Activated B cell treated with CpG ODN at 0.5 μM for 24 hours (primary cell): ENCODE measurements around the gene SH3TC1. TPM values are rescaled to one million over a fixed set of nuclear protein-coding genes. Genes with fewer than 3 reads are reported as not detected.

Experiments used
- ATAC-seq: fragments of 200-7000 bp; cut with Tn5 transposase; one replicate; pipeline ENCODE4 v1.10.0; 2021; ENCODE audit warnings: low read depth, mild to moderate bottlenecking, moderate library complexity
- CTCF ChIA-PET: fragments of 350-600 bp; sonication (Branson Sonifier 250); formaldehyde crosslinking; loops from one replicate; lab custom pipeline; 2021; ENCODE audit warnings: antibody characterized with exemption; lab: Charles Lee
- POLR2A ChIA-PET: fragments of 350-600 bp; sonication (Branson Sonifier 250); formaldehyde crosslinking; loops from one replicate; lab custom pipeline; 2021; ENCODE audit warnings: antibody characterized with exemption; lab: Charles Lee
- DNase-seq: peaks from one replicate; pipeline ENCODE4 v3.0.0; 2022
- H3K27ac Mint-ChIP-seq: one replicate; pipeline ENCODE4 v1.8.0; 2020; ENCODE audit warnings: mixed read lengths
- H3K27me3 Mint-ChIP-seq: one replicate; pipeline ENCODE4 v1.8.0; 2021; ENCODE audit warnings: mixed read lengths
- H3K36me3 Mint-ChIP-seq: one replicate; pipeline ENCODE4 v1.8.0; 2021; ENCODE audit warnings: low read depth, mixed read lengths
- H3K4me1 Mint-ChIP-seq: one replicate; pipeline ENCODE4 v1.8.0; 2021; ENCODE audit warnings: mixed read lengths
- H3K4me3 Mint-ChIP-seq: one replicate; pipeline ENCODE4 v1.8.0; 2020; ENCODE audit warnings: mild to moderate bottlenecking, mixed read lengths
- H3K9me3 Mint-ChIP-seq: one replicate; pipeline ENCODE4 v1.8.0; 2020; ENCODE audit warnings: mixed read lengths
- intact Hi-C: fragments of 100-400 bp; cut with micrococcal nuclease; formaldehyde crosslinking; loops from one replicate; pipeline ENCODE4 v1.15.1; 2024
- total RNA-seq: library from RNA; stranded (reverse); gene quantifications from 2 replicates; pipeline ENCODE4 v1.2.3, GENCODE V29; 2022
- TF ChIP-seq, protein P1 (sequence below): fragments of 200-600 bp; IDR thresholded peaks from one replicate; pipeline ENCODE4 v1.8.0; 2022; ENCODE audit warnings: antibody characterized with exemption, mild to moderate bottlenecking

SH3TC1 gene
- total RNA-seq, 1 donor from 2014 or later: 135 TPM

DNA sequence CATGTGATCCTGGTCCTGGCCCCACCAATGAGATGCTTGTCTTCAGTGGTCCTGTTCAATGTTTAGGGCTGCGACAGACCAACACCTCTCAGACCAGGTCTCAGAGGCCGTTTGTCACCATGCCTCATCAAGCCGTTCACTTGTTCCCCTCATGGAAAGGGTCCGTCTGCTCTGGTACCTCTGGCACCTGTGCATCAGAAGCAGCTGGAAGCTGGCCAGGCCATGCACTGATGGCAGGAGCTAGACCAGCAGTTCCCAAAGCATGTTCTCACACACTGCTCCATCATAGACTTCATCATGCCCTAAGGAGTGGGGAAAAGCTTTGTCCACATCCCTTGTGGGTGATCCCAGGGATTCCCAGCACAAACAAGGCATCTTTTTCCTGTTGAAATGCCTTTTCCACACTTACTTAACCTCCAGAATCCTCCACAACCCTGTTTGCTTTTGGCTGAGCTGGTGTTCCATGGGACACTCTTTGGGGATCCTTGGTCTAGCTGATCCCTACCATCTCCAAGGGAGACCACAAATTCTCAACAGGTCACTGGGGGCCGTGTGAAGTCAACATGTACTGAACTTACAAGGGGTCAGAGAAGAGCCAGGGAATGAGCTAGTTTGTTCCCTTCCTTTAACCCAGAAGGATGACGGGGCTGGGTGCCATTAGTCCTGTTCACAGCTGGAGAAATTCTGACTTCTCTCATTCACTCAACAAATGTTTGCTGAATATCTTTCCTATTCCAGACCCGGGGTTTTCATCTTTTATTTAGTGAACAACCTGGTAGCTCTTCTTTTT, 21.8 kb downstream of the SH3TC1 start:
- POLR2A ChIA-PET: interaction anchor here (0.7 to 3.4 kb wide), 3 partner anchors 12 to 25 kb away, joined by 3 to 13 read pairs (median 4); no protein-coding TSS in a partner anchor
- intact Hi-C loops: no loop called here
- TF ChIP-seq, protein P1, sequence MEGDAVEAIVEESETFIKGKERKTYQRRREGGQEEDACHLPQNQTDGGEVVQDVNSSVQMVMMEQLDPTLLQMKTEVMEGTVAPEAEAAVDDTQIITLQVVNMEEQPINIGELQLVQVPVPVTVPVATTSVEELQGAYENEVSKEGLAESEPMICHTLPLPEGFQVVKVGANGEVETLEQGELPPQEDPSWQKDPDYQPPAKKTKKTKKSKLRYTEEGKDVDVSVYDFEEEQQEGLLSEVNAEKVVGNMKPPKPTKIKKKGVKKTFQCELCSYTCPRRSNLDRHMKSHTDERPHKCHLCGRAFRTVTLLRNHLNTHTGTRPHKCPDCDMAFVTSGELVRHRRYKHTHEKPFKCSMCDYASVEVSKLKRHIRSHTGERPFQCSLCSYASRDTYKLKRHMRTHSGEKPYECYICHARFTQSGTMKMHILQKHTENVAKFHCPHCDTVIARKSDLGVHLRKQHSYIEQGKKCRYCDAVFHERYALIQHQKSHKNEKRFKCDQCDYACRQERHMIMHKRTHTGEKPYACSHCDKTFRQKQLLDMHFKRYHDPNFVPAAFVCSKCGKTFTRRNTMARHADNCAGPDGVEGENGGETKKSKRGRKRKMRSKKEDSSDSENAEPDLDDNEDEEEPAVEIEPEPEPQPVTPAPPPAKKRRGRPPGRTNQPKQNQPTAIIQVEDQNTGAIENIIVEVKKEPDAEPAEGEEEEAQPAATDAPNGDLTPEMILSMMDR: no peak
- ATAC-seq: no peak
- Mint-ChIP-seq H3K27ac (peak overlapping the region; percentile 41), H3K27me3 (no peaks in the 10 kb centered on the region), H3K36me3 (peaks cover 94% of the 10 kb centered on the region), H3K4me1 (peaks cover 20% of the 10 kb centered on the region), H3K9me3 (no peaks in the 10 kb centered on the region), H3K4me3 (no peak overlapping the region)
- DNase-seq: no peak
- CTCF ChIA-PET: no interaction called here

DNA sequence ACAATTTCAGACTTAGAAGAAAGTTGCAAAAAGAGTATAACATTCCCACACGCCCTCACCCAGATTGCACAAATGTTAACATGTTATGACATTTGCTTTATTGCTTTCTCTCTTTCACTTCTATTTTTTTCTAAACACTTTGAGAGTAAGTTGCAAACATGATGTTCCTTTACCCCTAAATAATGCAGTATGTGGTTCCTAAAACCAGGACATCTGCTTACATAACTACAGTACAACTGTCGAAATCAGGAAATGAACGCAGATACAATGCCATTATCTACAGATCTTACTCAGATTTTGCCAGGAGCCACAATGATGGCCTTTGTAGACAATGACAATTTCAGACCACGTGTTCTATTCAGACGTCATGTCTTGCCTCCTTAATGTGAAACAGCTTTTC, 22.4 kb downstream of the SH3TC1 start:
- ATAC-seq (no peak), DNase-seq (no peak)
- Mint-ChIP-seq H3K9me3 (no peaks in the 10 kb centered on the region), H3K27me3 (no peaks in the 10 kb centered on the region), H3K4me3 (no peak overlapping the region), H3K4me1 (peaks cover 20% of the 10 kb centered on the region), H3K36me3 (peaks cover 91% of the 10 kb centered on the region), H3K27ac (peak overlapping the region; percentile 36)
- intact Hi-C loops: no loop called here
- CTCF ChIA-PET: no interaction called here
- POLR2A ChIA-PET: interaction anchor here (0.7 to 3.4 kb wide), 3 partner anchors 11 to 24 kb away, joined by 3 to 13 read pairs (median 4); no protein-coding TSS in a partner anchor
- TF ChIP-seq, protein P1: no peak

DNA sequence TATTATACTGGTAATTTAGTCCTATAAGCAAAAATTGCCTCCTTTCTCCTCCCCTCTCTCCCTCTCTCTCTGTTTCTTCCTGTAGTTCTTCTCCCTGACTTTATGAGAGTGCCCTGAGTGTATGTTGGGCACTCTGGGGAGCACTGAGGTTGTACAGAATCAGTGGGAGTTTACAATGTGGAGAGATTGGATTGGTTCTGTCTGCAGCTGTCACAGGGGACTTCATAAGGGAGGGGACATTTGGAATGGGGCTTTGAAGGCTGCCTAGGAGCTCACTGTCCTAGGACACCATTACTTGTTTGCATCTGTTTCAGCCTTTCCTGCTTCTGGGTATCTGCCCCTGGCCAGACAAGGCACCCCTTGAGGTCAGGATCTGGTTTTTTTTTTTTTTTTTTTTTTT, 22.9 kb downstream of the SH3TC1 start:
- TF ChIP-seq, protein P1: no peak
- ChIA-PET POLR2A (interaction anchor here (1.0 to 3.4 kb wide), 2 partner anchors 10 to 20 kb away, joined by 3 to 13 read pairs; no protein-coding TSS in a partner anchor), CTCF (no interaction called here)
- intact Hi-C loops: no loop called here
- DNase-seq (no peak), ATAC-seq (no peak)
- Mint-ChIP-seq H3K36me3 (peaks cover 93% of the 10 kb centered on the region), H3K27ac (no peak overlapping the region), H3K9me3 (no peaks in the 10 kb centered on the region), H3K4me3 (no peak overlapping the region), H3K4me1 (peaks cover 20% of the 10 kb centered on the region), H3K27me3 (no peaks in the 10 kb centered on the region)

- TF ChIP-seq, protein P1: no peak
- ChIA-PET POLR2A (interaction anchor here (3.4 kb wide), 1 partner anchor 21 kb away, joined by 13 read pairs; no protein-coding TSS in a partner anchor), CTCF (no interaction called here)
- peaks cover 21% of the 10 kb centered on the region for H3K4me1 Mint-ChIP-seq
- ATAC-seq: no peak
- peaks cover 86% of the 10 kb centered on the region for H3K36me3 Mint-ChIP-seq
- intact Hi-C loops: no loop called here
- H3K27ac Mint-ChIP-seq: no peak overlapping the region
- H3K9me3 Mint-ChIP-seq: no peaks in the 10 kb centered on the region
- H3K4me3 Mint-ChIP-seq: no peak overlapping the region
- no peak for DNase-seq
- H3K27me3 Mint-ChIP-seq: no peaks in the 10 kb centered on the region
Measured at GRCh38 chr4:8222609-8223388, 23.7 kb downstream of the SH3TC1 start.
